SW480 (cell line): ENCODE data around the gene ZNF529.

Source experiments
- DNase-seq: peaks from one replicate; pipeline ENCODE4 v3.0.0-alpha.2; 2016; ENCODE audit warnings: low spot score

ZNF529 gene

DNA sequence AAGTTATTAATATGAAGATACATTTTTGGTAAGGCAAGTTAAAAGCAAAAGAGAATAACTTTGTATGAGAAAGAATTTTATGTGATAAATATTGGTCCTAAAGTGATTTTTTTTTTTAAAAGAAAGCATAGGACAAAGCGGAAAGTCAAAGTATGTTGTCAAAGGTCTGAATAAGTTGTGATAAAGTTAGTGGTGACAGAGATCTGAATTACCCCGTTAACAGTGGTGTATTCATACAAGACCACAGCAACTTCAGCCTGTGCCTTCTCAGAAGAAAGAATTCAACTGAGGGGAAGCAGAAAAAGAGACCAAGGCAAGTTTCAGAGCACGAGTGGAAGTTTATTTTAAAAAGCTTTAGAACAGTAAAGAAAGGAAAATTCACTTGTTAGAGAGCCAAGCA lies 64.8 kb downstream of the ZNF529 start:
- DNase-seq = no peak

DNA sequence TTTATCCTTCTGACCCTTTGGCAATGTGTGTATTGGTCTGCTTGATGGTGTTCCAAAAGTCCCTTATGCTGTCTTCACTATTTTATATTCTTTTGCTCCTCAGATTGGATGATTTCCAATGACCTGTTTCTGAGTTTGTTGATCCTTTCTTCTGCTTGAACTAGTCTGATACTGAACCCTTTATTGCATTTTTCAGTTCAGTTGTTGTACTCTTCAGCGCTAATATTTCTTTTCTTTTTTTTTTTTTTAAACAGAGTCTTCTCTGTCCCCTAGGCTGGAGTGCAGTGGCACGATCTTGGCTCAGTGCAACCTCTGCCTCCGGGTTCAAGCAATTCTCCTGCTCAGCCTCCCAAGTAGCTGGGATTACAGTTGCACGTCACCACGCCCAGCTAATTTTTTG lies 71.1 kb downstream of the ZNF529 start:
- no peak for DNase-seq

DNA sequence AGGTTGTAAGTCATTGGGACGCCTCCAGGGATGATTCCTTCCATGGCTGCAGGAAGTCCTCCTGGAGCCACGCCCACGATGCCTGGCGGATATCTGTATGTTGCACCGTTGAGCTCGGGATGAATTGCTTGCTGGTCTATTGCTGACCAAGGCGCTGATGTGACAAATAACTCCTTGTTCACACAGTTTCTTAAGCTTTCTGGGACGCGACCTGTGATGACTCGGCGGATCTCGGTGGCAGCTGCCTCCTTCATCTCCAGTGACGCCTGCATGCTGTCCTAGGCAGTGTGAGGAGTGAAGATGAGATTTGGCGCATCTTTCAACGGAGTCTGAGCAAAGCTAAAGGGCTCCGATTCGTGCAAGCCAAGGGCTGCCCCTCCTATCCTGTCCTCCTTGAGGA lies 76.1 kb downstream of the ZNF529 start:
- DNase-seq = no peak
